DOHH2 (cell line): ENCODE data around the gene DISP2.

Experiments
- CTCF ChIP-seq: fragments of 200-600 bp; sonication (generic); IDR thresholded peaks from one replicate; pipeline ENCODE4 v1.5.1; 2014; ENCODE audit warnings: antibody characterized with exemption, mild to moderate bottlenecking, low read depth, low read length; ENCODE audit not compliant: poor library complexity, severe bottlenecking
- EZH2phosphoT487 ChIP-seq: fragments of 200-600 bp; sonication (generic); IDR thresholded peaks from 2 replicates; pipeline ENCODE4 v1.6.1; 2017; ENCODE audit warnings: borderline replicate concordance, mild to moderate bottlenecking, antibody characterized with exemption, low read length, moderate library complexity, mixed read lengths

GRCh38 chr15:40310001-40310959 lies 47.7 kb upstream of the DISP2 start:
- TF ChIP-seq CTCF (peak; percentile 82), EZH2phosphoT487 (no peak)
